22Rv1 (cell line): ENCODE measurements around the gene PSAT1.

Experiments
- ZFX ChIP-seq: fragments of 450-650 bp; IDR thresholded peaks from 2 replicates; pipeline ENCODE4 v1.6.1; 2017; ENCODE audit warnings: antibody characterized with exemption, borderline replicate concordance
- TF ChIP-seq, protein P1 (sequence below): fragments of 450-650 bp; IDR thresholded peaks from 2 replicates; pipeline ENCODE4 v1.5.1; 2017; ENCODE audit warnings: mild to moderate bottlenecking

DNA sequence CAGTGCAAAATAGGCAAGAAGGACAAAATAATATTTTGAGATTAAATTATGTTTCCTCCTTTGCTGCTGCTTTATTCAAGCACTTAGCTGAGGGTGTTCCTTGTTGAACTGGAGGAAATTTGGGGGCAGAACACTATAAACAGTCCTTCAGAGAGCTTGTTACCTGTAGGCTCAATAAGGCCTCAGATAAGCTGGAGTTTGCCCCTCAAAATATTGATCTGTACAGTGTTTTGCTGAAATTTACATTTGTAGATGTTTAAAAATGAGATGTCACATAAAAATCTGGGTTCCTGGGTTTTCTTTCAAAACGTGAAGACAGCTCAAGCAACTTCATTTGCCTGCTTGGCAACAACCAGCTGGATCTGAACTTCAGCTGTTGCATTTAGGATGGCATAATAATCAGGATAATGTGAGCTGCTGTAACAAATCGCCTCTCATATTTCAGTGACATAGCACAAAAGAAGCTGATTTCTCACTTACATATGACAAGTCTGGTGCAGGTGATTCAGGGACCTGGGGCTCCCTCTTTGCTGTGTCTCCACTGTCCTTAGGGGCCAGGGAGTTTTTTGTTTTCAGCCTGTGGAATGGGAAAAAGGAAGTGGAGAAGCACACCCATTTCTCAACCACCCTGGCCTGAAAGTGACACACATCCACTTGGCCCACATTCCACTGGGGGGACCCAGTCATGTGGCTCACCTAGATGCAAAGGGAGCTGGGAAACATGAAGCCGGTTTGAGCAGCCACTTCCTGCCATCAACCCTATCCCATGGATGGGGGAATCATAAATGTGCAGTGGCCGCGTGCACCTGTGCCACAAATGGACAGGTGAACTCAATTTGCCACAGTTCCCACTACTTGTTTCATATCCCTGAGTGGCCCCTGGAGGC lies 2.4 kb upstream of the PSAT1 start:
- TF ChIP-seq, protein P1, sequence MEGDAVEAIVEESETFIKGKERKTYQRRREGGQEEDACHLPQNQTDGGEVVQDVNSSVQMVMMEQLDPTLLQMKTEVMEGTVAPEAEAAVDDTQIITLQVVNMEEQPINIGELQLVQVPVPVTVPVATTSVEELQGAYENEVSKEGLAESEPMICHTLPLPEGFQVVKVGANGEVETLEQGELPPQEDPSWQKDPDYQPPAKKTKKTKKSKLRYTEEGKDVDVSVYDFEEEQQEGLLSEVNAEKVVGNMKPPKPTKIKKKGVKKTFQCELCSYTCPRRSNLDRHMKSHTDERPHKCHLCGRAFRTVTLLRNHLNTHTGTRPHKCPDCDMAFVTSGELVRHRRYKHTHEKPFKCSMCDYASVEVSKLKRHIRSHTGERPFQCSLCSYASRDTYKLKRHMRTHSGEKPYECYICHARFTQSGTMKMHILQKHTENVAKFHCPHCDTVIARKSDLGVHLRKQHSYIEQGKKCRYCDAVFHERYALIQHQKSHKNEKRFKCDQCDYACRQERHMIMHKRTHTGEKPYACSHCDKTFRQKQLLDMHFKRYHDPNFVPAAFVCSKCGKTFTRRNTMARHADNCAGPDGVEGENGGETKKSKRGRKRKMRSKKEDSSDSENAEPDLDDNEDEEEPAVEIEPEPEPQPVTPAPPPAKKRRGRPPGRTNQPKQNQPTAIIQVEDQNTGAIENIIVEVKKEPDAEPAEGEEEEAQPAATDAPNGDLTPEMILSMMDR: no peak
- TF ChIP-seq ZFX: no peak
